Adipose tissue (tissue), 3 donors: ENCODE data around the gene THRA. TPM values are rescaled to one million over a fixed set of nuclear protein-coding genes. Genes with fewer than 3 reads are reported as not detected.
A peak's percentile ranks its signal among the peaks of the same experiment; 100 is the strongest.

Source experiments
- H3K27ac ChIP-seq: one replicate; pipeline ENCODE4 v1.5.1; 2013; ENCODE audit warnings: low read depth, low read length
- WGBS, 3 donors: extraction: QIAGEN DNeasy Blood & Tissue Kit; methylation state at CpG; one replicate each; pipeline ENCODE4 v1.1.7; 2013; 5-methylcytosine and 5-hydroxymethylcytosine counted together
- polyA plus RNA-seq, 3 donors: library from polyadenylated mRNA; stranded (reverse); fragments of 200-250 nt; gene quantifications; one replicate each; pipeline ENCODE4 v1.2.3, GENCODE V29; 2013
- donor health status: healthy with polysubstance abuse.
- donor health status: Bipolar disorder and iron deficiency.
- donor health status: healthy.

The THRA gene
- polyA plus RNA-seq, 3 donors, result 22.5 to 64.0 (median 60.6) TPM

GRCh38 chr17:40092581-40092980, 29.8 kb downstream of the THRA start:
- 35 to 48% (median 43%) methylated on average over 3 of the region's 3 CpGs for WGBS, 3 donors
- H3K27ac ChIP-seq, result no peak overlapping the region

- 73 to 84% (median 77%) methylated on average over 28 to 29 of the region's 29 CpGs for WGBS, 3 donors
- no peak overlapping the region for H3K27ac ChIP-seq
Measured at GRCh38 chr17:40093005-40093579, 30.3 kb downstream of the THRA start.

GRCh38 chr17:40093580-40094201, 30.9 kb downstream of the THRA start:
- WGBS, 3 donors, result 74 to 79% (median 77%) methylated on average over 16 of the region's 16 CpGs
- H3K27ac ChIP-seq, result no peak overlapping the region

- 78 to 84% (median 82%) methylated on average over 14 of the region's 14 CpGs for WGBS, 3 donors
- no peak overlapping the region for H3K27ac ChIP-seq
Measured at GRCh38 chr17:40094874-40095273, 32.1 kb downstream of the THRA start.

- H3K27ac ChIP-seq, result no peak overlapping the region
- 59 to 70% (median 69%) methylated on average over 17 of the region's 17 CpGs for WGBS, 3 donors
Measured at GRCh38 chr17:40095351-40095943, 32.7 kb downstream of the THRA start.

GRCh38 chr17:40095944-40096791, 33.4 kb downstream of the THRA start:
- H3K27ac ChIP-seq, result no peak overlapping the region
- 44 to 73% (median 49%) methylated on average over 23 of the region's 23 CpGs for WGBS, 3 donors

GRCh38 chr17:40097087-40097486, 34.3 kb downstream of the THRA start:
- 60 to 81% (median 68%) methylated on average over 10 of the region's 10 CpGs for WGBS, 3 donors

GRCh38 chr17:40097931-40098845, 35.4 kb downstream of the THRA start:
- WGBS, 3 donors, result 25 to 39% (median 35%) methylated on average over 9 of the region's 9 CpGs
- H3K27ac ChIP-seq, result peak overlapping the region; percentile 83

More at GRCh38 chr17:40097087-40097486, 34.3 kb downstream of the THRA start:
- H3K27ac ChIP-seq, result no peak overlapping the region

GRCh38 chr17:40098846-40099618, 36.3 kb downstream of the THRA start:
- 0 to 2% (median 1%) methylated on average over 35 to 52 of the region's 52 CpGs for WGBS, 3 donors
- H3K27ac ChIP-seq, result peak overlapping the region; percentile 83

GRCh38 chr17:40099619-40100418, 37.1 kb downstream of the THRA start:
- peak overlapping the region; percentile 83 for H3K27ac ChIP-seq
- 1 to 2% (median 1%) methylated on average over 29 to 31 of the region's 31 CpGs for WGBS, 3 donors

GRCh38 chr17:40100419-40100668, 37.6 kb downstream of the THRA start, which contains the start of gene NR1D1:
Gene NR1D1, minus strand, starts transcription at chr17:40100589. Its CDS starts 495 bp downstream, at chr17:40100094.
- peak within 1 kb of the TSS; percentile 83 for H3K27ac ChIP-seq

GRCh38 chr17:40100669-40101366, 38.1 kb downstream of the THRA start:
- WGBS, 3 donors, result 0 to 1% (median 1%) methylated on average over 25 of the region's 25 CpGs
- peak overlapping the region; percentile 81 for H3K27ac ChIP-seq

More at GRCh38 chr17:40100419-40100668, 37.6 kb downstream of the THRA start, which contains the start of gene NR1D1:
- 0% methylated on average over 16 of the region's 16 CpGs for WGBS, 3 donors

- H3K27ac ChIP-seq, result peak overlapping the region; percentile 81
- WGBS, 3 donors, result 59 to 68% (median 64%) methylated on average over 16 of the region's 16 CpGs
Measured at GRCh38 chr17:40101367-40102210, 38.8 kb downstream of the THRA start.

- H3K27ac ChIP-seq, result no peak overlapping the region
- WGBS, 3 donors, result 39 to 63% (median 53%) methylated on average over 3 of the region's 3 CpGs
Measured at GRCh38 chr17:40103071-40103661, 40.4 kb downstream of the THRA start.

- WGBS, 3 donors, result 27 to 32% (median 28%) methylated on average over 2 of the region's 2 CpGs
- no peak overlapping the region for H3K27ac ChIP-seq
Measured at GRCh38 chr17:40103688-40104087, 40.9 kb downstream of the THRA start.
